Progenitor cell of endocrine pancreas (in vitro differentiated cells): ENCODE measurements around the gene PRDM16. TPM values are rescaled to one million over a fixed set of nuclear protein-coding genes. Genes with fewer than 3 reads are reported as not detected.

Source experiments
- DNase-seq: peaks from one replicate; pipeline ENCODE4 v3.0.0; 2021; ENCODE audit warnings: low spot score; ENCODE audit not compliant: unreplicated experiment
- H3K27ac Mint-ChIP-seq: 2 replicates; pipeline ENCODE4 v1.8.0; 2021; ENCODE audit warnings: mild to moderate bottlenecking, moderate library complexity, mixed read lengths
- H3K27me3 Mint-ChIP-seq: 2 replicates; pipeline ENCODE4 v1.8.0; 2021; ENCODE audit warnings: mixed read lengths
- H3K36me3 Mint-ChIP-seq: 2 replicates; pipeline ENCODE4 v1.8.0; 2022; ENCODE audit warnings: mixed read lengths; ENCODE audit not compliant: insufficient read depth
- H3K4me1 Mint-ChIP-seq: 2 replicates; pipeline ENCODE4 v1.8.0; 2021; ENCODE audit warnings: low read depth, mixed read lengths
- H3K4me3 Mint-ChIP-seq: 2 replicates; pipeline ENCODE4 v1.8.0; 2021; ENCODE audit warnings: low read depth, mild to moderate bottlenecking, moderate library complexity, mixed read lengths
- H3K9me3 Mint-ChIP-seq: 2 replicates; pipeline ENCODE4 v1.8.0; 2021; ENCODE audit warnings: low read depth, mixed read lengths
- CTCF ChIP-seq: fragments of 200-600 bp; sonication (generic); IDR thresholded peaks from one replicate; pipeline ENCODE4 v1.5.0; 2021; ENCODE audit warnings: antibody characterized with exemption, mild to moderate bottlenecking; ENCODE audit not compliant: unreplicated experiment
- total RNA-seq: library from RNA; stranded (reverse); gene quantifications from 2 replicates; pipeline ENCODE4 v1.2.1, GENCODE V29; 2021

PRDM16 gene
- total RNA-seq, 1 donor from 2014 or later = 69.1 TPM

GRCh38 chr1:3217979-3218679 lies 149.1 kb downstream of the PRDM16 start:
- peaks cover 59% of the 10 kb centered on the region for H3K4me1 Mint-ChIP-seq
- H3K27me3 Mint-ChIP-seq = no peaks in the 10 kb centered on the region
- H3K4me3 Mint-ChIP-seq = no peak overlapping the region
- no peak for DNase-seq
- peak overlapping the region; percentile 89 for H3K27ac Mint-ChIP-seq
- no peaks in the 10 kb centered on the region for H3K9me3 Mint-ChIP-seq
- no peak for TF ChIP-seq CTCF
- H3K36me3 Mint-ChIP-seq = peaks cover 1% of the 10 kb centered on the region

- H3K27me3 Mint-ChIP-seq = no peaks in the 10 kb centered on the region
- H3K27ac Mint-ChIP-seq = peak overlapping the region; percentile 89
- H3K4me3 Mint-ChIP-seq = peak overlapping the region; percentile 38
- no peak for DNase-seq
- H3K9me3 Mint-ChIP-seq = no peaks in the 10 kb centered on the region
- no peak for TF ChIP-seq CTCF
- H3K36me3 Mint-ChIP-seq = peaks cover 1% of the 10 kb centered on the region
- H3K4me1 Mint-ChIP-seq = peaks cover 66% of the 10 kb centered on the region
These were observed 150.2 kb downstream of the PRDM16 start for GRCh38 chr1:3219005-3219790.

- peak overlapping the region; percentile 89 for H3K27ac Mint-ChIP-seq
These were observed 150.9 kb downstream of the PRDM16 start for GRCh38 chr1:3219791-3220467.

GRCh38 chr1:3221112-3222041 lies 152.4 kb downstream of the PRDM16 start:
- Mint-ChIP-seq H3K9me3 (no peaks in the 10 kb centered on the region), H3K27ac (peak overlapping the region; percentile 92), H3K36me3 (no peaks in the 10 kb centered on the region), H3K4me3 (no peak overlapping the region), H3K4me1 (peaks cover 67% of the 10 kb centered on the region), H3K27me3 (no peaks in the 10 kb centered on the region)
- DNase-seq = no peak
- TF ChIP-seq CTCF = no peak

More at GRCh38 chr1:3219791-3220467, 150.9 kb downstream of the PRDM16 start:
- no peak for DNase-seq
- Mint-ChIP-seq H3K4me1 (peaks cover 72% of the 10 kb centered on the region), H3K4me3 (no peak overlapping the region), H3K9me3 (no peaks in the 10 kb centered on the region), H3K36me3 (peaks cover 1% of the 10 kb centered on the region), H3K27me3 (no peaks in the 10 kb centered on the region)
- no peak for TF ChIP-seq CTCF
